Spleen (tissue), 11 donors: Measurements from ENCODE around the gene FNTB. TPM values are rescaled to one million over a fixed set of nuclear protein-coding genes. Genes with fewer than 3 reads are reported as not detected.

ENCODE experiments used
- DNase-seq: peaks from one replicate; pipeline ENCODE4 v3.0.0-alpha.2; 2020
- H3K27ac ChIP-seq, 8 donors: fragments of 200-600 bp; sonication (generic) in 7 of 8; 1 replicate in 4 of 8; 2 replicates in 4 of 8; pipeline versions ENCODE4 v1.5.0 to v1.8.0; 2016 to 2021; ENCODE audit warnings: inconsistent platforms in 4 of 8, mild to moderate bottlenecking in 4 of 8, moderate library complexity in 1 of 8
- H3K27me3 ChIP-seq, 7 donors: fragments of 200-600 bp; sonication (generic) in 6 of 7; replicated peaks in 1 of 7; 1 replicate in 4 of 7; 2 replicates in 3 of 7; pipeline versions ENCODE4 v1.5.0 to v1.8.0; 2016 to 2021; ENCODE audit warnings: inconsistent platforms in 3 of 7, mild to moderate bottlenecking in 1 of 7
- H3K36me3 ChIP-seq, 6 donors: fragments of 200-600 bp; sonication (generic) in 5 of 6; 1 replicate in 4 of 6; 2 replicates in 2 of 6; pipeline versions ENCODE4 v1.5.0 to v1.8.0; 2016 to 2021; ENCODE audit warnings: inconsistent platforms in 2 of 6
- H3K4me1 ChIP-seq, 6 donors: fragments of 200-600 bp; sonication (generic) in 5 of 6; 1 replicate in 3 of 6; 2 replicates in 3 of 6; pipeline versions ENCODE4 v1.5.0 to v1.8.0; 2016 to 2021; ENCODE audit warnings: inconsistent platforms in 3 of 6
- H3K4me3 ChIP-seq, 8 donors: fragments of 200-600 bp; sonication (generic) in 7 of 8; 1 replicate in 4 of 8; 2 replicates in 4 of 8; pipeline versions ENCODE4 v1.5.0 to v1.8.0; 2016 to 2021; ENCODE audit warnings: inconsistent platforms in 4 of 8, mild to moderate bottlenecking in 4 of 8, moderate library complexity in 2 of 8
- H3K9me3 ChIP-seq, 8 donors: fragments of 200-600 bp; sonication (generic) in 7 of 8; 1 replicate in 4 of 8; 2 replicates in 4 of 8; pipeline versions ENCODE4 v1.5.0 to v1.8.0; 2016 to 2021; ENCODE audit warnings: inconsistent platforms in 4 of 8
- POLR2A ChIP-seq, 3 donors: fragments of 450-650 bp; IDR thresholded peaks; one replicate each; pipeline ENCODE4 v1.5.1; 2017; ENCODE audit warnings: antibody characterized with exemption in 3 of 3, mild to moderate bottlenecking in 1 of 3
- POLR2AphosphoS5 ChIP-seq, 3 donors: sonication (generic); formaldehyde crosslinking; IDR thresholded peaks; one replicate each; pipeline ENCODE4 v1.5.1; 2017; ENCODE audit warnings: antibody characterized with exemption in 3 of 3
- WGBS, 5 donors: extraction: QIAGEN DNeasy Blood & Tissue Kit in 3 of 5; methylation state at CpG; one replicate each; pipeline versions ENCODE4 v1.1.5 to v1.1.7; 2013 to 2018; 5-methylcytosine and 5-hydroxymethylcytosine counted together
- intact Hi-C: fragments of 100-400 bp; cut with DNase I; formaldehyde crosslinking; loops from one replicate; pipeline ENCODE4 v1.15.0; 2023; ENCODE audit warnings: low total_unique reads
- polyA plus RNA-seq, 3 donors: library from polyadenylated mRNA; stranded (reverse); fragments of 200-250 nt; gene quantifications; one replicate each; pipeline ENCODE4 v1.2.1, GENCODE V29; 2013
- total RNA-seq, 7 donors: library from RNA; depleted of rRNA in 3 of 7; stranded (reverse); fragments of >200 nt in 3 of 7; fragmentation: NEBNext Ultra II Directional in 4 of 7; extraction: Animal tissue kit (Norgen Biotek cat#: 25700) in 4 of 7; gene quantifications; one replicate each; pipeline versions ENCODE4 v1.1.0 to v1.2.1, GENCODE V29; 2016 to 2021
- TF ChIP-seq, protein P1 (sequence below), 11 experiments: fragments of 200-600 bp in 7 of 11; fragments of 450-650 bp in 4 of 11; sonication (generic) in 4 of 11; IDR thresholded peaks in 8 of 11; conservative IDR thresholded peaks in 3 of 11; 1 replicate in 7 of 11; 2 replicates in 4 of 11; pipeline versions ENCODE4 v1.4.0 to v1.8.0; 2016 to 2021; ENCODE audit warnings: antibody characterized with exemption in 11 of 11, inconsistent platforms in 4 of 11, mild to moderate bottlenecking in 1 of 11
- donor health status: healthy with polysubstance abuse.
- donor health status: DM: no; HTN: no; CAD: no; lungs with moderate emphysema.
- donor health status: DM: no; HTN: no; CAD: no.
- donor health status: Bipolar disorder and iron deficiency.
- donor health status: healthy.
- donor health status: DM: no; HTN: no; CAD: no.
- donor health status: DM: yes; HTN: yes; CAD: no.

Gene FNTB
- total and polyA plus RNA-seq, 10 donors = 4.7 to 17.0 (median 10.0) TPM

DNA sequence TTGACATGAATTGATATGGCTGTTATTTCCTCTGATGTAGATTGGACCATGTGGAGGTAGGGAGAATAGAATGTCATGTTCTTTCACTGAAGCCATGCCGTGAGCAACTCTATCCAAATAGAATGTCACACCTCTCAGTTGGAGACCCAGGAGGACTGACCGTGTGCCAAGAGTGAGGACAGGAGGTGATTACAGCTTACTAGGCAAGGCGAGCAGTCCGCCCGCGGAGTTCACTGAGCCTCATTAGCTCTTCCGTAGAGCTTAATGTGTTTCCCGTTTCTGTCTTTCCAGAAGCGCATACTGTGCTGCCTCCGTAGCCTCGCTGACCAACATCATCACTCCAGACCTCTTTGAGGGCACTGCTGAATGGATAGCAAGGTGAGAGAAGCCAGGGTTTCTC, 45.6 kb downstream of the FNTB start:
- no peak for DNase-seq
- no peaks in the 10 kb centered on the region for H3K27me3 ChIP-seq

DNA sequence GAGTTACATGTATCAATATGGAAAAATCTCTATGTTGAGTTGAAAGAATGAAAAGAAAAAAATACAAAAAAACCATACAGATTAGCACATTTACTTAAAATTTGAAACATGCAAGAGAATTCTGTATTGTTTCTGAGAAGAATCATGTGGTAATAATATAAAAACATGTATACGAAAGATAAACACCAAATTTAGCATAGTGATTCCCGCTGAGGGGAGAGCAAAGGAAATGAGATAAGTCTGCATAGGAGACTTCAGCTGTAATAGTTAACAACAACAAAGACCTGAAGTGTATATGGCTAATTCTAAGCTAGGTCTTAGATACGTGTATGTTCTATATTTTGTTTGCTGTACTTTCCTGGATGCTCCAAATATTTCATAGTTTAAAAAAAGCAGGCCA, 46.5 kb downstream of the FNTB start:
- Histone ChIP-seq H3K4me1 (peaks cover 0 to 15% (median 4%) of the 10 kb centered on the region in 6 donors), H3K9me3 (no peaks in the 10 kb centered on the region), H3K4me3 (no peak overlapping the region), H3K36me3 (peaks cover 0 to 67% (median 19%) of the 10 kb centered on the region in 6 donors), H3K27ac (no peak overlapping the region), H3K27me3 (no peaks in the 10 kb centered on the region)
- no peak for DNase-seq
- WGBS, 5 donors = 87 to 97% (median 94%) methylated on average over 3 of the region's 3 CpGs
- intact Hi-C loops = no loop called here
- TF ChIP-seq, protein P1, sequence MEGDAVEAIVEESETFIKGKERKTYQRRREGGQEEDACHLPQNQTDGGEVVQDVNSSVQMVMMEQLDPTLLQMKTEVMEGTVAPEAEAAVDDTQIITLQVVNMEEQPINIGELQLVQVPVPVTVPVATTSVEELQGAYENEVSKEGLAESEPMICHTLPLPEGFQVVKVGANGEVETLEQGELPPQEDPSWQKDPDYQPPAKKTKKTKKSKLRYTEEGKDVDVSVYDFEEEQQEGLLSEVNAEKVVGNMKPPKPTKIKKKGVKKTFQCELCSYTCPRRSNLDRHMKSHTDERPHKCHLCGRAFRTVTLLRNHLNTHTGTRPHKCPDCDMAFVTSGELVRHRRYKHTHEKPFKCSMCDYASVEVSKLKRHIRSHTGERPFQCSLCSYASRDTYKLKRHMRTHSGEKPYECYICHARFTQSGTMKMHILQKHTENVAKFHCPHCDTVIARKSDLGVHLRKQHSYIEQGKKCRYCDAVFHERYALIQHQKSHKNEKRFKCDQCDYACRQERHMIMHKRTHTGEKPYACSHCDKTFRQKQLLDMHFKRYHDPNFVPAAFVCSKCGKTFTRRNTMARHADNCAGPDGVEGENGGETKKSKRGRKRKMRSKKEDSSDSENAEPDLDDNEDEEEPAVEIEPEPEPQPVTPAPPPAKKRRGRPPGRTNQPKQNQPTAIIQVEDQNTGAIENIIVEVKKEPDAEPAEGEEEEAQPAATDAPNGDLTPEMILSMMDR (IDR thresholded peaks at IDR 0.05 in 8 of 11, conservative IDR thresholded peaks at IDR 0.05 in 3 of 11) = no peak
- TF ChIP-seq POLR2A (IDR thresholded peaks at IDR 0.05) = no peak
- no peak for TF ChIP-seq POLR2AphosphoS5 (IDR thresholded peaks at IDR 0.05)

More for the DNA sequence above, 45.6 kb downstream of the FNTB start:
- intact Hi-C loops = no loop called here
- TF ChIP-seq, protein P1 (IDR thresholded peaks at IDR 0.05 in 8 of 11, conservative IDR thresholded peaks at IDR 0.05 in 3 of 11) = no peak
- TF ChIP-seq POLR2A (IDR thresholded peaks at IDR 0.05) = no peak
- TF ChIP-seq POLR2AphosphoS5 (IDR thresholded peaks at IDR 0.05) = no peak
- WGBS, 5 donors = 96 to 98% (median 97%) methylated on average over 11 of the region's 11 CpGs
- Histone ChIP-seq H3K4me1 (peaks cover 0 to 15% (median 4%) of the 10 kb centered on the region in 6 donors), H3K36me3 (peaks cover 0 to 69% (median 27%) of the 10 kb centered on the region in 6 donors), H3K9me3 (no peaks in the 10 kb centered on the region), H3K4me3 (no peak overlapping the region), H3K27ac (no peak overlapping the region)

DNA sequence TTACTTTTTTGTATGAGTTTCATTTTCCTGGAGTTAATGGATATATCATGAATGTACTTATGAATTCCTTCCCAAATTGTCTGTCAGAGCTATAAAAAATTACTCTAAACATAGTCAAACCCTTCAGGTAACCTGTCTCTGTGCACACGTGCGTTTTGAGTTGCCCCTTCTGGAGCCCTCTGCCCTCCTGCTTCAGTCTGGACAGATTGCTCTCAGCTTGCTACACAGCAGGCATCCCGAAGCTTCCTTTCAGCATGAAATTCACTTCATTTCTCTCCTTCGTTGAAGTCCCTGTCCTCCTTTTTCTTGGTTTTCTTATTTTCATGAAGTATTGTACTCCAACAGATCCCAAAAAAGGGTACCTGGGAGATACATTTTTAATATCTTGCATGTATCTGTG, 47.3 kb downstream of the FNTB start:
- intact Hi-C loops = no loop called here
- 88 to 96% (median 91%) methylated on average over 4 of the region's 4 CpGs for WGBS, 5 donors

DNA sequence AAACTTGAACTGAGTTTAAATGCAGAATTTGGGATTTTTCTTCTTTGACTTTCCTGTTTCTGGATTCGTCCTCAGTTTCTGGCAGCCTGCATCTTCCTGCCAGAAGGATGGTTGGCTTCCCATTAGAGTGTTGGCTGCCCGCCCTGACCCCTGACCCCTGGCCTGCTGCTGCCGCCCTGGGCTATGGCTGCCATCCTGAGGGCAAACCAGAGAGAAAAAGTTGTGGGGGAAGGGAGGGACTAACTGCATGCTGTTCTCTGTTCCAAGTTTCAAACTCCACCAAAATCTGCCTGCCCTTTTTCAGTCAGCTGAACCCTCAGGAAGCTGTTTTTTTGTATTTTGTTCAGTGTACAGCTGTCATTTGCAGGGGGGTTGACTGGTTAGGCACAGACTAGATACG, 48.4 kb downstream of the FNTB start:
- intact Hi-C loops = no loop called here
- Histone ChIP-seq H3K27ac (peak overlapping the region in 7 of 8 donors; percentile 12 to 65 (median 48)), H3K4me3 (no peak overlapping the region), H3K36me3 (peaks cover 0 to 51% (median 12%) of the 10 kb centered on the region in 6 donors), H3K9me3 (no peaks in the 10 kb centered on the region), H3K4me1 (peaks cover 0 to 15% (median 4%) of the 10 kb centered on the region in 6 donors), H3K27me3 (no peaks in the 10 kb centered on the region)
- WGBS, 5 donors = 54 to 72% (median 66%) methylated on average over 4 of the region's 4 CpGs
- DNase-seq = peak; percentile 82
- TF ChIP-seq, protein P1 (IDR thresholded peaks at IDR 0.05 in 8 of 11, conservative IDR thresholded peaks at IDR 0.05 in 3 of 11) = no peak
- TF ChIP-seq POLR2AphosphoS5 (IDR thresholded peaks at IDR 0.05) = peak; percentile 74 to 77 (median 77)
- TF ChIP-seq POLR2A (IDR thresholded peaks at IDR 0.05) = no peak

More for the DNA sequence above, 47.3 kb downstream of the FNTB start:
- peaks cover 0 to 61% (median 14%) of the 10 kb centered on the region in 6 donors for H3K36me3 ChIP-seq
- no peak for DNase-seq
- H3K27ac ChIP-seq = peak overlapping the region in 3 of 8 donors; percentile 48 to 65 (median 56)
- H3K4me1 ChIP-seq = peaks cover 0 to 15% (median 4%) of the 10 kb centered on the region in 6 donors
- H3K4me3 ChIP-seq = no peak overlapping the region
- no peaks in the 10 kb centered on the region for H3K27me3 ChIP-seq
- no peaks in the 10 kb centered on the region for H3K9me3 ChIP-seq
- TF ChIP-seq POLR2AphosphoS5 (IDR thresholded peaks at IDR 0.05) (no peak), POLR2A (IDR thresholded peaks at IDR 0.05) (no peak)
- TF ChIP-seq, protein P1 (IDR thresholded peaks at IDR 0.05 in 8 of 11, conservative IDR thresholded peaks at IDR 0.05 in 3 of 11) = no peak
